Astrocyte (in vitro differentiated cells and primary cell): ENCODE results near the gene PRDX3.

Experiments used
- CTCF ChIP-seq: IDR thresholded peaks from 2 replicates; pipeline ENCODE4 v1.5.1; 2011; ENCODE audit warnings: low read depth, mild to moderate bottlenecking, inconsistent platforms, low read length, moderate library complexity; ENCODE audit not compliant: insufficient read depth
- EZH2 ChIP-seq: IDR thresholded peaks from 2 replicates; pipeline ENCODE4 v1.6.1; 2012; ENCODE audit warnings: mild to moderate bottlenecking, low read length, inconsistent platforms; ENCODE audit not compliant: insufficient read depth

DNA sequence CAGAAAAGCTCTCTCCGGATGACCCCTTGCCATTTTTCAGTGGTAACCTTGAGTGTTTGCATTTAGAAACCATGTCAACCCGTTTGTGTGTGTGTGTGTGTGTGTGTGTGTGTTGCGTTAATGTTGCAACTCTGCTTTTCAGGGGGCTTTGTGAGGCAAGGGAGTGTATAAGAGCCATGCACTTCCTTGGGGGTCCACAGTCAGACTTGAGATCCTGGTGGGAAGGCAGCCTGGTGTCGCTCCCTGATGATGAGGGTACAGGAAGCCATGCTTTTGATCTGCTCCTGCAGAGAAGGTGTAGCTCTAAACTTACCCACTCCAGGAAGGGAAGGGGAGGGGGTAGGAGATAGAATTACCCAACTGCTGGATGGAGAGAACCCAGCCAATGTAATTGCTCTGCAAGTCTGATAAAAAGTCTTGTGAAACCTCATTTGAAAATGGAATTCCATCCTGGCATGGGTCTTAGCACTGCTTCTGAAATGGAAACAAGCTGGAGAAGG is 39.4 kb upstream of the PRDX3 start:
- TF ChIP-seq EZH2 (no peak), CTCF (no peak)
